GM19328 (cell line): ENCODE measurements around the gene ALOXE3.

Experiments used
- ATAC-seq: cut with Tn5 transposase; IDR thresholded peaks from one replicate; pipeline ENCODE4 v1.9.1; 2021; ENCODE audit warnings: mild to moderate bottlenecking, moderate library complexity; ENCODE audit not compliant: unreplicated experiment

The ALOXE3 gene

DNA sequence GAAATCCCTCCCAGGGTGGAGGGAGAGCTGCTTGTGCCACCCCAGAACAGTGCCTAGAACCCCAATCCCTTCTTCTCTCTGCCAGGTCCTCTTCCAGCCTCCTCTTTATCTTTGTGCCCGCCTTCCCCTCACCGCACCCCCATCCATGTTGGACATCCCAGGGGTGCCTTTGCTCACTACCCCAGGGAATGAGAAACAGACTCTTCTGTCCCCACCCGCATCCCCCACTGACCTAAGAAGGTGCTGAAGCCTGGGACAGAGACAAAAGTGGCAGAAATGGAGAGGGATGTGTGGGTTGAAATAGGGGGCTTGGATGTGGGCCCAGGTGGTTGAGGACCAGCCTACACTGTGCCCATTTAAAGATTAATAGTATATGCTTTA lies 62.5 kb downstream of the ALOXE3 start:
- ATAC-seq: no peak

DNA sequence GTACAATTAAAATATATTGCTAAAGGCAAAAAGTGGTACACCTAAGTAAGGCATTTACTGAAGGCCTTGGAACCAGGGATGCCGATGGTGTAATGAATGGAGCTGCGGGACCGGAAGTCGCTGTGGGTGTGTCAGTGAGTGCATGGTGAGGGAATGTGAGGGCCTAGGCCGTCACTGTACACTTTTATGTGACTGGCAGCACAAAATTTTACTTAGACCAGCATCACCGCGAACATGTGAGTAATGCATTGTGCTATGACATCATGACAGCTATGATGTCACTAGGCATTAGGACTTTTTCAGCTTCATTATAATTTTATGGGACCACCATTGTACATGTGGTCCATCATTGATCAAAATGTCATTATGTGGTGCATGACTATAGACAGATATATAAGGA lies 64.7 kb downstream of the ALOXE3 start:
- no peak for ATAC-seq

GRCh38 chr17:8052256-8053252 lies 65.8 kb downstream of the ALOXE3 start:
- no peak for ATAC-seq

- ATAC-seq: no peak
Measured at GRCh38 chr17:8051831-8052230, 66.5 kb downstream of the ALOXE3 start.

- ATAC-seq: no peak
Measured at GRCh38 chr17:8048736-8049135, 69.6 kb downstream of the ALOXE3 start.

DNA sequence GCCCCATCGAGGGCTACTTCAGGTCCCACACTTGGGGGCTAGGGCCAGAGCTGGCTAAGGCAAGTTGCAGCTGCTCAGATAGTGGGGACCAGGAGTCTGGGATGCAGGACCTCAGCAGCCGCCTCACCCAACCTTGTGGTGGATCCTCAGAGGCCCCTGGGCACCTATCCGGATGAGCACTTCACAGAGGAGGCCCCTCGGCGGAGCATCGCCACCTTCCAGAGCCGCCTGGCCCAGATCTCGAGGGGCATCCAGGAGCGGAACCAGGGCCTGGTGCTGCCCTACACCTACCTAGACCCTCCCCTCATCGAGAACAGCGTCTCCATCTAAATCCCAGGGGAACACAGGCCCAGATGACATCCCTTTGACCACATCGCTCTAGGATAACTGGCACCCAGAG lies 70.1 kb downstream of the ALOXE3 start:
- ATAC-seq: no peak

DNA sequence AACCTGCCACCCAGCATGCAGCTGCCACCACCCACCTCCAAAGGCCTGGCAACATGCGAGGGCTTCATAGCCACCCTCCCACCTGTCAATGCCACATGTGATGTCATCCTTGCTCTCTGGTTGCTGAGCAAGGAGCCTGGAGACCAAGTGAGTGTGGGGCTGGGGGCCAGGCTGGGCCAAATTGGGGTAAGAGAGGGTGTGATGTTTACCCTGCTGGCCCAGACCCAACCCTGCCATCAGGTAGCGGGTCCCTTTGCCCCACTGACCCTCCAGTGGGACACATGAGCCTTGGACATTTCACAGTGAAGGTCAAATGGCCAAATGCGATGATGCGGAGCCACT lies 70.6 kb downstream of the ALOXE3 start:
- no peak for ATAC-seq

DNA sequence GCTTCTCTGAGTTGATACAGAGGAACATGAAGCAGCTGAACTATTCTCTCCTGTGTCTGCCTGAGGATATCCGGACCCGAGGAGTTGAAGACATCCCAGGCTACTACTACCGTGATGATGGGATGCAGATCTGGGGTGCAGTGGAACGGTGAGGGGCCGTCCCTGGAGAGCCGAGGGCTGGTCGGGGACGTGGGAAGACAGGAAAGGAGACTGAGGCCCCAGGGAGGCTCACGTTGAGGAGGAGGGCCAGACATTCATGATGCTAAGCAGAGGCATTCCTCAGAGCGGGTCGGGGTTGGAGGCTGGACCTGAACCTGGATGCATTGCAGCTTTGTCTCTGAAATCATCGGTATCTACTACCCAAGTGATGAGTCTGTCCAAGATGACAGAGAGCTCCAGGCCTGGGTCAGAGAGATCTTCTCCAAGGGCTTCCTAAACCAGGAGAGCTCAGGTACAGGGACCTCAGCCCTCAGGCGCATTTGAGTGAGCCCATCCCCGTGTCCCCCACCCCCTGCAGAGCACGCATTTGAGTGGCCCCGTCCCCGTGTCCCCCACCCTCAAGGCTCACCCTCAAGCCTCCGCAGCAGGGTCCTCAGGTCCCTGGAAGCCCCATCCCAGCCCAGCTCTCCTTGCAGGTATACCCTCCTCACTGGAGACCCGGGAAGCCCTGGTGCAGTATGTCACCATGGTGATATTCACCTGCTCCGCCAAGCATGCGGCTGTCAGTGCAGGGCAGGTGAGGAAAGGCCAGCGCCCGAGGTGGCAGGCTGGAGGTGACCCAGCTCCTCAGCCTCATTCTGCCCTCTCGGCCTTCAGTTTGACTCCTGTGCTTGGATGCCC lies 71.2 kb downstream of the ALOXE3 start:
- ATAC-seq: no peak

- no peak for ATAC-seq
Measured at GRCh38 chr17:8046306-8046928, 71.9 kb downstream of the ALOXE3 start.
